Non-pigmented ciliary epithelial cell (primary cell): ENCODE data around the gene DDAH1.

Source experiments
- DNase-seq: peaks from one replicate; pipeline ENCODE4 v3.0.0-alpha.2; 2010; ENCODE audit warnings: low read depth

Gene DDAH1

DNA sequence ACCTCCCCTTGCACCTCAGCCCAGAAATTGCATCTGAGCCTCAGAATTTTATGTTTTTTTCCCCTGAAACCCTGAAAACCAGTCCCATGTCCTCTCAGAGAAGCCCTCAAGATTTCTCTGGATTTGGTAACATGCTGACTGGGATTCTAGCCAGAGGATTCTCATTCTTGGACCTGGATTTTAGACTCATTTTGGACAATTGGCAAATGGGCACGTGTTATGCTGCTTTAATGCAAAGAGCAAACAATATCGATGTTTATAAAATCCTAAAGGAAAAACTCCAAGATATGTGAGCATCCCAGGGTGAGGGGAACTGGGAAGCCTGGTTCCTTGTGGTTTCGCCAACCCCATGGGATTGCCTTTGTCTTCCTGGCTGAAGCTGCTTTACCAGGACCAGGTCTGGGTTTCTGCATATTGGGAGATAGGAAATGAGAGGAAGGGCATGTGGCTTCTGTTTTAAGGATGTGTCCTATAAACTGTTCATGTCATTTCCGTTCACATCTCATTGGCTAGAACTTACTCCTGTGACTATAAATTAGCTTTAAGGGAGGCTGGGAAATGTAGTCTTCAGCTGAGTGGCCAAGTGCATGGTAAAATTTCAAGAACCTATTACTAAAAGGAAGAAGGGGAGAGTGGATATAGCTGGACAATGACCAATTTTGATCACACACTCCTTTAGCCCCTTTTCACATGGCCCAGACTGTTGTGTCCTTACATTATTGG lies 161.4 kb downstream of the DDAH1 start:
- DNase-seq, result no peak

DNA sequence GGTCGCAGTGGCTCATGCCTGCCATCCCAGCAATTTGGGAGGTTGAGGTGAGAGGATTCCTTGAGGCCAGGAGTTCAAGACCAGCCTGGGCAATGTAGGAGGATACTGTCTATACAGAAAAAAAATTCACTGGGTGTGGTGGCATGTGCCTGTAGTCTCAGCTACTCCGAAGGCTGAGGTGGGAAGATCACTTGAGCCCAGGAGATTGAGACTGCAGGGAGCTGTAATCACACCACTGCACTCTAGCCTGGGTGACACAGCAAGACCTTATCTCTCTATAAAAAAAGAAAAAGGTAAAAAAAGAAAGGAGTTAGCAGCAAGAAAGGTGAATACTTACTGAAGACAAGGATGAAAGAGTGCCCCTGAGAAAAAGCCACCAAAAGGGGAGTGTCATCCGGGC lies 164.8 kb downstream of the DDAH1 start:
- no peak for DNase-seq

DNA sequence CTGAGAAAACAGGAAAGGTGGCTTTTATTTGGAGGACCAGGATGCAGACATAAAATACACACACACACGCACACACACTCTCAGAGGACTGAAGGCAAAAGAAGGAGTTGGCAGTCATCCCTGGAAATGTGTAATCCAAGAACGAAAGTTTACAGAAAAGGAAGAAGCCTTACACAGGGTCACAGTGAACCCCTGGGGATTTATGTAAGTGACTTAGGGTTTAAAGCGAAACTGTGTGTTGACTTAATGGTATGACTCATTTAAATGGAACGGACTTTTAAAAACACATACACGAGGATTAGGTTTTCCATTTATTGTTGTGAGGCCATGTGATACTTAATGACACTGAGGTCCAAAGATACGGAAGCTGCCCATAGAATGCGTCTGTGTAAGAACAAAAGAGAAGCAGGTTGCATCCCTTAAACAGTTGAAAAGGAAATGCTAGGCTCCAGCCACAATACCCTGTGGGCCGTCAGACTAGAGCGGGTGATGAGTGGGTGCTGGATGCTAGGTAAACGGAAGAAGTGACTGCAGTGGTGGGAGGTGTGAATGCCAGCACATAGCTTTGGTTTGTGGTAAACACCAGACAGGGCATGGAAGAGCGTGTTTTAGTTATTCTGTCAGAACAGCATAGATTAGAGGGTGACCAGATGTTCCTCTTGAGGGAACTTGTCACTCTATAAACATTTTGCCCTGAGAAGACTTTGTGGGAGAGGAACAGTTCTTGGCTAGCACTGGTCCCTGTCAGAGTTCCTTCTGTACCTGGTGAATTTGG lies 166.9 kb downstream of the DDAH1 start:
- DNase-seq, result peak; percentile 98

DNA sequence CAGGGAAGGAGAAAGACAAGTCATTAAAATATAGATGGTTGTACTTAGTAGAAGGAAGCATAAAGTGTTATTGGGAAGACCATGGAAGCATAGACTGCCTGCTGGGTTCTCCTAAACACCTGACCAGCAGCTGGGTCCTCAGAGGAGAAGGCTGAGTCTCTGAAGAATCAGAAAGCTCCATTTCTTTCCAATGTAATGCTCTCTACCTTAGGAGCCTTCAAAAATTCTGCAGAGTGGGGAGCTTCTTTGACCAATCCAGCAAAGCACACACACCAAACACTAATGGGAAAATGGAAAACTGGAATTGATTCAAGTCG lies 167.5 kb downstream of the DDAH1 start:
- no peak for DNase-seq

DNA sequence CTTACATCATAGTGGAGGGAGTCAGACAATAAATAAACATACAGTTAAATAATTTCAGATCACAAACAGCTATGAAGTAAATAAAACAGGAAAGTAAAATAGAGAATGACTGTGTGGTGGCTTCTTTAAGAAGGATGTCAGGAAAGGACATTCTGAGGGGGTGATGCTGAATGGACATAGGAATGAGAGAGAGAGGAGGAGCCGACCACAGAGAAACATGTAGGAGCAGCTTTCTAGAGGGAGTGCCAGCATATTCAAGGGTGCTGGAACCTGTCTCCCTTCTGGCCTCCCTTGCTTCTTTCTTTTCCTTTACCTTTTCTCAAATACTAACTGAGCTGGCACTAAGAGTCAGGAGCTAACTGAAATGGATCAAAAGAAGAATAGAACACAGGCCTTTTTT lies 168.0 kb downstream of the DDAH1 start:
- no peak for DNase-seq

DNA sequence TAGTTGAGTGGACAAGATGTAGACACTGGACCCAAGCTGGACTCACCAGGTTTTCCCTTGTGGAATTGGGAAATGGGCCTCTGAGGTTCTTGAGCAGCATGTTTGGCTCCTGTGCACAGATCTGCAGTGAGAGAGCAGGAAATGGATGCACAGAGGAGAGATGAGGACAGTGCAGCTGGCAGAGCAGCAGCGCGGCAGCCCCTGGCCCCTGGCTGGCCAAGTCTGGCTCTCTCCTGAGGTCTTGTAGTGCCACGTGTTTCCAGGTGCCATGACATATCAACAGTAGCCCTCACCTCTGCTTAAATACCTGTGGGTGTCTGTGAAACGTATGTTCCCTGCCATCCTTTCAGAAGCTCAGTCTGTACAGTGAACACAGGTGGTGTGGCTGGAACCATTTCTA lies 169.3 kb downstream of the DDAH1 start:
- DNase-seq, result no peak

DNA sequence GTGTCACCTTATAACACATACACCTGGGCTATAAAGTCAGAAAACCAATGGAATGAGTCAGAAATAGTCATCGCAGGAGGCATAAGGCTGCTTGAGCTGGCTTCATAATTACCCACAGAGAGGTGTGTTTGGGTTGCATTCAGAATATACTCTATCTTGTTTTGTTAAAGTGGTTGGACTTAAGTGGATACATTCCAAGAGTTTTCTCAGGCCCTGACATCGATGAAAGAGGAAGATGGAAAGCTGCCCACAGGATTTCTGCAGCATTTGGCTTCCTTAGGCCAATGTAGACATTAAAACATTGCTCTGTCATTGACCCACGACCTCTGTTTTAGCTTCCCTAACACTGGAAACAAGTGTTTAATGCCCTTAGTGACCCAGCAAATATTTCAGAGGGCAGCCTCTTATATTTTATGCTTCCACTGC lies 169.9 kb downstream of the DDAH1 start:
- no peak for DNase-seq

DNA sequence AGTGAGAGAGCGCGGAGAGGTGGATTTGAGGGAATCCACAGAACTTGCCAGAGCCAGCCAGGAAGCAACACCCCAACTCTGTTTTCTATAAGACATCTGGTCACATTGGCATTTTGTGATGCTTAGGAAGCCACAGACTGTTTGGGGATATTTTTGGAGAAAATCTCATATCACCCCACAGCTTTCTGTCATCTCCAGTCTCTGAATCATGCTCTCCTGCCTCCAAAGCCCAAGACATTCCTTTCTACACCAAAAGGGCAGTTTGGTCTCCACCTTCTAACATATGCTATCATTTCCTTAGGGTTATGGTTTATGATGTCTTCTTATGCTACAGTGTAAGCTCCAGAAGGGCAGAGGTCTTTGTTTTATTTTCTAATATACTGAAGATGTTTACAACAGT lies 174.1 kb downstream of the DDAH1 start:
- no peak for DNase-seq

DNA sequence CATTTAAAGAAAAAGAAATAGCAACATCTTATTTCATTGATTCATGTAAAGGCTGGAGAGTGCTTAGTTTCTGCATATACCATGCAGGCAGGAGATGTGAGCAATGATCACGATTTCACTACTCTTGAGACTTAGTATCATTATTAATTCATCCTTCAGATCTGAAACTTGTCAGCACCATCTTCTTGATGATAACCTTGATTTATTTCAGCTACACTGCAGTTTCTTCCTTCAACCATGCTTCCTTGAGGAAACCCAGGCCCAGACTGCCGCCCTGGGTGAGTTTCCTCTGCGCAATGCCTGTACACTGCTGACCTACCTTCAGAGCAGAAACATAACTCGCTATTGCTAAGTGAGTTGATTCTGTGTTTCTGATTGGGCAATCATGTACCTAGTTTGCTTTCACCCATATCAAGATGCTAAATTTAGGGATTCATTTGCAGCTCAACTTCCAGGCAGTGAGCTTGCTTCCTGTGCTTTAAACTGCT lies 175.1 kb downstream of the DDAH1 start:
- DNase-seq, result no peak

DNA sequence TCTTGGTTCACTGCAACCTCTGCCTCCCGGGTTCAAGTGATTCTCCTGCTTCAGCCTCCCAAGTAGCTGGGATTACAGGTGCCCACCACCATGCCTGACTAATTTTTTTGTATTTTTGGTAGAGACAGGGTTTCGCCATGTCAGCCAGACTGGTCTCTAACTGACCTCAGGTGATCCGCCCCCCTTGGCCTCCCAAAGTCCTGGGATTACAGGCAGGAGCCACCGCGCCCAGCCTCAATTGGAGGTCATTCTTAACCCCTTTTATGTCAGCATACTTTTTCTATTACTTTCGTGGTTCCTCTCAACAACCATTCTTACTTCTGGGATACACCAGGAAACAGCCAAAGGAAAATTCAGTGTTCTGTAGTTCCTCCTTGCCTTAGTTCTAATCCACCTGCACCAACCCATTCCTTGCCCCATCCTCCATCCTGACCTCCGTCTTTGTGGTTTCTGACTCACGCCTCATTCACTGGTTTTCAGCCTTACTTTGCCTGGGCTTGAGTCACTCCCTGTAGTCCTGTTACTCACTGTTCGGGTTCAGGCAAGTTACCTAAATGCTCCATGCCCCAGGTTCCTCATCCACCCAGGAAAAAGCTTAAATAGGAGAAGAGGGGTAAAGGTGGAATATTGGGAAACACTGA lies 175.6 kb downstream of the DDAH1 start:
- DNase-seq, result peak; percentile 92

DNA sequence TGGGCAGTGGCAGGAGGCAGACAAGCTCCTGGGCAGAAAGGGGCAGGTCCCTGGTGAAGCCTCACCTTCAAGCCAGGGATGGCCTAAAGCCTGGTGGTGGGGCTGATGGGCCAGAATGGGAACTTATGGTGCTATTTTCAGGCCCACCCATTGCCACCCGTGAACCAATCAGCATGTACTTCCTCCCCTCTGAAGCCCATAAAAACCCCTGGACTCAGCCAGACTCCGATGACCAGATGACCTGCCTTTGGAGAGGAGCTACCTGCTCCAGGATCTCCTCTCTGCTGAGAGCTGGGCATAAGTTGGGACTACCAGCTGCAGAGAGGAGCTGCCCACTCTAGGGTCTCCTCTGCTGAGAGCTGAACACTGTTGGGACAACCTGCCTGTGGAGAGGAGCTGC lies 180.8 kb downstream of the DDAH1 start:
- no peak for DNase-seq

DNA sequence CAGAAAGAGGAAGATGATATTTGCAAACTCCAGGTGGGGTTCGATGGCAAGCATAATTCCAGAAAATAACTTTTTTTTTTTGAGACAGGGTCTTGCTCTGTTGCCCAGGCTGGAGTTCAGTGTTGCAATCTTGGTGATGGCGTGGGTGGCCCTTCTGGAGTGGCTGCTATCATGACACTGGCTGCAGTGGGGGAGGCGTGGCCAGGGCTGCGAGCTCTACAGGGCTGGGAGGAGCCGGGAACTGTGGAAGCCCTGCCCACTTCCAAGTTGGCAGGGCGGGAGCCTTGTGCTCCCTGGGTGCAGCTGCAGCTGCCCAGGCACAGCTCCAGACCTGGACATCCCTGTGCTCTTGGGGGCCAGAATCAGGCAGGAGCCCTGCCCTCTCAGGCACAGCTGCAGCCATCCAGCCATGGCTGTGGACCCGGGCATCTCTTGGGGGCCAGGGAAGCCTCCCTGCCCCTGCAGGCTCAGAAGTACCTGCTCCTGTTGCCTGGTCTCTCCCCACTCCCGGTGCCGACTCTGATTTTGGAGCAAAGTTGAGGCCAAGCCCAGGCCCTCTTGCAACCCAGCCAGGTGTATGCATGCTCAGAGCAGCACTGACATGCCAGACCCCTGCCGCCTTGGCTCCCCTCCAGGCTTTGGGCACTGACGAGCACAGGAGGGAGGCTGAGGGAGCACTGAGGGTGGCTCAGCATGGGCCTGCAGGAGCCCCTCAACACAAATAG lies 181.3 kb downstream of the DDAH1 start:
- no peak for DNase-seq

DNA sequence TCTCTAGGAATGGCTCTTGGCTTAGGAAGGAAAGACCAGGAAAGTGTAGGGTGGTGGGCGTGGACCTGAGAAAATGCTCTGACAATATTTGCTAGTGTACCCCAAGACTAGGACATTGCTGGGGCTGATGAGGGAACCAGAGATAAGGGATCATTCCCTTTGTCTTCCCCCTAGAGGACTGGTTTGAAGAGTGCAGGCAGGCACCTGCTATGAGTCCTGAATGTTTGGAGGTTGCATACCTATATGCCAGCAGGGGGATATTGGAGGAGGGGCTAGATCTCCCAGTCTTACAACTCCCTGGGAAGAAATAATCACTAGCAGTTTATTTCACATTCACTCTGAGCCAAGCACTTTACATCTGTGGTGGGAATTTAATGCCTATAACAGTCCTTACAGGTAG lies 182.5 kb downstream of the DDAH1 start:
- DNase-seq, result no peak

DNA sequence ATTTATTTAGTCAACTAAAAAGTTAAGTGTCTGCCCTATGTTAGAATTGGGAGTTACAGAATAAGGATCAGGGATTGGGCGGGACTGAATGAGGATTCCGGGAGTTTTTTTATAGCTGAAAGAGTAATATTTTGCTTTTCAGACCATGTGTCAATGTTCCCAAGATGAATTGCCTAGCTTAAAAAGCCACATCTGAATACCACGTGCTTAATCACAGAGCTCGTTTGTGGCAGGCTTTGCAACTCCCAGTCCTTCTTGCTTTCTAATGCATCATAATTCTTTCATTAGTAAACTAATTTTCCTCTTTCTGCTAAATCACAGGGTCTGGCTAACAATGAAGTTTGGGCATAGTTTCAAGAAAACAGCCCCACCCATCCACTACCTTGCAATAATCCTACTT lies 184.3 kb downstream of the DDAH1 start:
- DNase-seq, result no peak

DNA sequence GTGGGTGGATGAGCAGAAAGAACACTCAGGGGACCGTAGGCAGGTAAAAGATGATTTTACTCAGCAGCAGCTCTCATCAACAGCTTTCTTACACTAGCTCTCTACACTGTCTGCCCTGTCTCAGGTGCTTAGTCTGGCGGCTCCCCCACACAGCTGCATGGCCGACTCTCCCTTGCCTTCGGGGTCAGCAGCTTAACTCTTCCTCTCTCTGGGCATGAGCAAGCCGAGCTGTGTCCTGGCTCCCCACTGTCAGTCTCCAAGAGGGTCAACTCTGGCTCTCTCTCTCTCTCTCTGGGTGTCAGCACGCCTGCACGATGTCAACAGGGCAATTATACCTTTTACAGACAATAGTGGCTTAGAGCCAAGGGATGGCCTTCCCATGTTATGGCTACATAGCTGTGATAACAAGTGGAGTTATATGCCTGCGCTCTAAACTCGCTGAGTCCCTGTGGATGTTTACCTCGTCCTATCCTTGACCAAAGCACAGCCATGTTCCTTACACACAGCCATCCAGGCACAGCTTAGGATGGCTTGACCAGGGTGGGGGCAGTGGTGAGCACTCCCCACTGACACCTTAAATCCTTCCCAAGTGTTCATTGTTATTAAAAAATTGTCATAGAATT lies 185.4 kb downstream of the DDAH1 start:
- no peak for DNase-seq

DNA sequence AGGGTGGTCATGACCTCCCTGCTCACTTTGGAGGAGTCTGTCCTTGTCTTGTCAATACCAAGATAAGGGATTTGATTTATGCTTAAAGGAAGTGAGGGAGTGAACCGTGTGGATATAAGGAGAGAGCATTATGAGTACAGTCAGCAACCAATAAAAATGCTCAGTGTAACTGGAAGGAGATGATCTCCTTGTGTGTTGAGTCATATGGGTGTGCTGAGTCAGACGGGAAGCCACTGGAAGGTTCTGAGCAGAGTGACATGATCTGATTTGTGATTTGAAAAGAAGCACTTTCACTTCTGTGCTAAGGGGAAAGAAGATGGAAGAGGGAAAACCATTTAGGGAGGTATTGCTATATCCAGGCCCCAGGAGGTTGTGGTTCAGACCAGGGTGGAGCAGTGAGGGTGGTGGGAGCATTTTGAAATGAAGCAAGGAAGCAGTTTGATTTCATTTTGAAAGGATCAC lies 186.1 kb downstream of the DDAH1 start:
- DNase-seq, result peak; percentile 91

DNA sequence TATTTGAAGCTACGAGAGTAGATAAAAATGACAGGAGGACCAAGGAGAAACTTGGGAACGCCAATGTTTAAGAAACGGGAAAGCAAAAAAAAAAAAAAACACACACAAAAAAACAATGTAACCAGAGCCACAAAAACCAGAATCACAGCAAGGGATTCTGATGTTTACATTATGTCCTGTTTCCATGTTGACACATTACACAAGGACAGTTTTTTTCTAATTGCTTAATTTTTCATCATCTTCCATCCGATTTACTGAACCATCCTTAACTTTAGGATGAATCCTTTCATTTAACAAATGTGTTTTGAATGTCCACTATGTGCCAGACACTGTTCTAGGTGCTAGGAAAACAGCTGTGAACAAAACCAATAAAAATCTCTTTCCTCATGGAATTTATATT lies 187.2 kb downstream of the DDAH1 start:
- DNase-seq, result no peak

DNA sequence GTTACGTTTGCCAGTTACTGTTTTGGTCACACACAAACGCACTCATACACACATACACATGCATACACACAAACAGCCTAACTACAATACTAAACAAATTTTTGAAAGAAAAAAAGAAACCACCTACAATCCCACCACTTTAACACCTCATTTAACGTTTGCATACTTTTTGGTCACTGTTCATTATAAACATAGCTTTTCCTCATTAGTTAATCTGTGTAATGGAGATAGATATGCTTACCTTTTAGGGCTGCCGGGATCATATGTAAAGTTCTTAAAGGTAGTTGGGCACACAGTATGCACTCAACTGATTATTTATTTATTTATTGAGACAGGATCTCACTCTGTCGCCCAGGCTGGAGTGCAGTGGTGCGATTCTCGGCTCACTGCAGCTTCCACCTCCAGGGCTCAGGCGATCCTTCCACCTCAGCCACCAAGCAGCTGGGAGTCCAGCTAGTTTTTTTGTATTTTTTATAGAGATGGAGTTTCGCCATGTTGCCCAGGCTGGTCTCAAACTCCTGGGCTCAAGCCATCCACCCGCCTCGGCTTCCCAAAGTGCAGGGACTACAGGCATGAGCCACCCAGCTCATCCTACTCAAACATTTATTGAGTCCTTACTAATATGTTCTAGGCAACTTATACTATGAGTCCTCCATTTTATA lies 187.8 kb downstream of the DDAH1 start:
- DNase-seq, result no peak

DNA sequence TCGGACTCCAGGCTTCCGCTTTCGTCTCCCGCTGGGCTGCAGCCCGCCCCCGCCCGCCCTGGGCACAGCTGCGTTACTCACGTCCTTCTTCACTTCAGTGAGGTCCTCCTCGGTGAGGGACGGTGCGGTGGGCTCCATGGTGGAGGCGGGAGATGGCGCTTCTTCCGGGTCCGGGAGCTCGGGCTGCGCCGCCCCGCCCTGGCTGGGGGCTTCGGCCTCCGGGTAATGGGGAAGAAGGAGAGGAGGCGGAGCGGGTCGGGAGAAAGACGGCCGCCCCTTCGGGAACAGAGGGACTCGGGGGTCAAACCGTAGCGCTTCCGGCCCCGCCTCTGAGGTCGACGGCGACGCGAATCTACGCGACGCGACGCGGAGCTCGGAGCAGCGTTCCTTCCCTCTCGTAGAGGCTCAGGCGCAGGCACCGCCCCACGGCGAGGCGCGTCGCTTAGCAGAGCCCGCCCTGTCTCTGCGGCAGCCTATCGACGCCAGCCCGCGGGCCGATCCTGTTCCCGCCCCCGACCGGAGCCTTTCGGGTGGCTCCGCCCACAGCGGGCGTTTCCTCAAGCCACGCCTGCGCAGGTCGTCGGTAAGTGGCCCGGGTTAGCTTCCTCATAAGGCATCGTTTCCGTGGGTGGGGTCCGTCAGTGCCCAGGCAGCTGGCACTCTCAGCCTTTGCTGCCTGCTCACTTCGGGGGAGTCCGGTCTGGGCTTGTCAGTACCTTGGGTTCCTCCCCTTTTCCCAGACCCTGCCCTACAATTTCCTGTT lies 188.6 kb downstream of the DDAH1 start, which contains the start of gene BCL10:
BCL10 (minus strand) TSS at position 418 of the 763 bp plus-strand sequence; CDS start at position 138, 280 bp downstream.
- DNase-seq, result peak; percentile 88

DNA sequence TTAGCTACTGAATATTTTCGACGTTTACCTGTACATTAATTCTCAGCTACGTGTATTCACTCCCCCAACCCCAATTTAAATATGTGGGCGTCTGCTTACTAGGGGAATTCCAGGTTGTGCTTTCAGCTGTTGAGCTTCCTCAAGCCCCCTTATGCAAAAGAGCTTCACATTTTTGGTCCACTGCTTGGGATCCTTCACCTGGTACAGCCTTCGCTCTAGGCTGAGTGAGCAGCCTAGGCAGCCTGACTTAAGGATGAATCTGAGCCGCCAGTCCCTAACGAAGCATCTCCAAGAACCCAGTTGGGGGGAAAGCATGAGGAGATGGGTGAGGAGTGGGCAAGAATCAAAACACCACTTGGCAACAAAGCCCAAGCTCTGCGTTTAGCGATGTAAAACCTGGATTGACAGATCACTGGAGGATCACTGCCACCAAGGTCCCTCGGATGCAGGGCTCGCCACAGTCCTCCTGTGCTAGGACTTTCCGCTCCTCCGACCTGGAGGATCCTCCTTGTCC lies 189.2 kb downstream of the DDAH1 start:
- DNase-seq, result no peak
